GM12875 (cell line): Measurements from ENCODE around the gene POLD3.

Experiments
- H3K4me3 ChIP-seq: one replicate; pipeline ENCODE4 v1.5.1; 2011; ENCODE audit warnings: low read depth, low read length, control low read depth
- CTCF ChIP-seq: IDR thresholded peaks from 2 replicates; pipeline ENCODE4 v1.5.1; 2011; ENCODE audit warnings: low read depth, mild to moderate bottlenecking, control low read depth, inconsistent platforms, low read length, moderate library complexity, borderline replicate concordance; ENCODE audit not compliant: insufficient read depth

The POLD3 gene

GRCh38 chr11:74572349-74572748 is 20.0 kb upstream of the POLD3 start:
- TF ChIP-seq CTCF, result no peak
- H3K4me3 ChIP-seq, result no peak overlapping the region

GRCh38 chr11:74574563-74574962 is 17.8 kb upstream of the POLD3 start:
- no peak overlapping the region for H3K4me3 ChIP-seq
- TF ChIP-seq CTCF, result no peak

DNA sequence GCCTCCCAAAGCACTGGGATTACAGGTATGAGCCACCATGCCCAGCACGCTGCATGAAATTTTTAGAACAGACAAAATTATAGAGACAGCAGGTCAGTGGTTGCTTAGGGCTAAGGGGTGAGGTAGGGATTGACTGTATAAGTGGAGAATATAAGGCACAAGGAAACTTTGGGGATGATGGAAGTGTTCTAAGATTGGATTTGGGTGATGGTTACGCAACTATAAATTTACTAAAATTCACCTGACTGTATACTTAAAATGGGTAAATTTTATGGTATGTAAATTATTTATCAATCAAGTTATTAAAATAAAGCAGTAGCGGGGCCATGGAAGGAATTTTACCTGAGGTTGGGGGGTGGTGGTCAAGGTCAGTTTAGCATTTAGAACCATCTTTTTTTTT is 16.4 kb upstream of the POLD3 start:
- no peak for TF ChIP-seq CTCF
- H3K4me3 ChIP-seq, result no peak overlapping the region

- no peak overlapping the region for H3K4me3 ChIP-seq
- no peak for TF ChIP-seq CTCF
These were observed 15.2 kb upstream of the POLD3 start for GRCh38 chr11:74577181-74577580.

- no peak for TF ChIP-seq CTCF
These were observed 14.6 kb upstream of the POLD3 start for GRCh38 chr11:74577624-74578396.

GRCh38 chr11:74579577-74580270 is 12.7 kb upstream of the POLD3 start:
- no peak for TF ChIP-seq CTCF
- no peak overlapping the region for H3K4me3 ChIP-seq

More at GRCh38 chr11:74577624-74578396, 14.6 kb upstream of the POLD3 start:
- H3K4me3 ChIP-seq, result no peak overlapping the region
